ENCODE measurements around the gene B3GAT3. TPM values are rescaled to one million over a fixed set of nuclear protein-coding genes. Genes with fewer than 3 reads are reported as not detected.
A peak's percentile ranks its signal among the peaks of the same experiment; 100 is the strongest.

B3GAT3 gene
- total RNA-seq, 2 donors from 2014 or later = 21.8 to 37.7 TPM

- intact Hi-C loops (cut with DNase I) = no loop called here
- Histone ChIP-seq H3K9me3 (no peaks in the 10 kb centered on the region), H3K36me3 (no peaks in the 10 kb centered on the region), H3K4me1 (peaks cover 20% of the 10 kb centered on the region), H3K27me3 (no peaks in the 10 kb centered on the region), H3K9ac (ENCODE audit: low read depth in 2 of 2, low read length in 2 of 2) (no peak overlapping the region), H3K27ac (no peak overlapping the region), H3K4me3 (no peak overlapping the region)
- DNase-seq = no peak
- no peak for TF ChIP-seq CTCF (IDR thresholded peaks at IDR 0.05)
These were observed 25.8 kb upstream of the B3GAT3 start for GRCh38 chr11:62647609-62648005.

GRCh38 chr11:62646825-62647608, 25.2 kb upstream of the B3GAT3 start:
- DNase-seq = no peak
- Histone ChIP-seq H3K4me1 (peaks cover 16% of the 10 kb centered on the region), H3K9ac (ENCODE audit: low read depth in 2 of 2, low read length in 2 of 2) (peak overlapping the region in 1 of 2 donors; percentile 92), H3K27me3 (no peaks in the 10 kb centered on the region), H3K4me3 (no peak overlapping the region), H3K27ac (no peak overlapping the region), H3K9me3 (no peaks in the 10 kb centered on the region), H3K36me3 (no peaks in the 10 kb centered on the region)
- intact Hi-C loops (cut with DNase I) = no loop called here
- no peak for TF ChIP-seq CTCF (IDR thresholded peaks at IDR 0.05)

GRCh38 chr11:62645946-62646824, 24.4 kb upstream of the B3GAT3 start, which contains the start of gene GANAB:
Gene GANAB (minus strand): TSS chr11:62646613. CDS start chr11:62646599, 14 bp downstream.
- peak; percentile 100 for DNase-seq
- Histone ChIP-seq H3K4me3 (peak within 1 kb of the TSS; percentile 93), H3K9me3 (no peaks in the 10 kb centered on the region), H3K9ac (ENCODE audit: low read depth in 2 of 2, low read length in 2 of 2) (peak within 1 kb of the TSS; percentile 68 to 92), H3K27ac (peak within 1 kb of the TSS; percentile 80), H3K36me3 (no peaks in the 10 kb centered on the region), H3K27me3 (no peaks in the 10 kb centered on the region), H3K4me1 (peaks cover 12% of the 10 kb centered on the region)
- no peak for TF ChIP-seq CTCF (IDR thresholded peaks at IDR 0.05)
- intact Hi-C loops (cut with DNase I) = no loop called here

- intact Hi-C loops (cut with DNase I) = no loop called here
- H3K27ac ChIP-seq = peak overlapping the region; percentile 80
- no peaks in the 10 kb centered on the region for H3K36me3 ChIP-seq
These were observed 23.8 kb upstream of the B3GAT3 start for GRCh38 chr11:62645671-62645945.

More at GRCh38 chr11:62645671-62645945, 23.8 kb upstream of the B3GAT3 start:
- Histone ChIP-seq H3K4me3 (peak overlapping the region; percentile 93), H3K27me3 (no peaks in the 10 kb centered on the region), H3K9me3 (no peaks in the 10 kb centered on the region), H3K9ac (ENCODE audit: low read depth in 2 of 2, low read length in 2 of 2) (peak overlapping the region; percentile 68 to 92), H3K4me1 (peaks cover 12% of the 10 kb centered on the region)
- no peak for DNase-seq
- no peak for TF ChIP-seq CTCF (IDR thresholded peaks at IDR 0.05)

All from colonic mucosa (tissue), 4 donors.